ENCODE results near the gene SERPINA7. TPM values are rescaled to one million over a fixed set of nuclear protein-coding genes. Genes with fewer than 3 reads are reported as not detected.

Gene SERPINA7
- total RNA-seq, 2 experiments from 2014 or later: not detected

DNA sequence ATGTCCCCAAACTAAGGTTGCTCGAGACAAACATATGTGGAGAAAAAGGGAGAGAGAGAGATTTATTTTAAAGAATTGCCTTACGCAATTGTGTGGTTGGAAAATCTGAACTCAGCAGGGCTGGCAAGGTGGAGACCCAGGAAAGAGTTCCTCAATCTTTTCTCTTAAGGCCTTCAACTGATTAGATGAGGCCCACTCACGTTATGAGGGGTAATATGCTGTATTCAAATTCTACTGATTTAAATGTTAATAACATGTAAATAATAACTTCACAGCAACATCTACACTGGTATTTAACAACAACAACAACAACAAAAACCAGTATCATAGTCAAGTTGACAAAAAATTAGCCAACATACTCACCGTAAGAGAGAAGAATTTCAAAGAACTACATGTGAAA is 14.6 kb downstream of the SERPINA7 start:
- H3K9me3 Mint-ChIP-seq: no peaks in the 10 kb centered on the region

DNA sequence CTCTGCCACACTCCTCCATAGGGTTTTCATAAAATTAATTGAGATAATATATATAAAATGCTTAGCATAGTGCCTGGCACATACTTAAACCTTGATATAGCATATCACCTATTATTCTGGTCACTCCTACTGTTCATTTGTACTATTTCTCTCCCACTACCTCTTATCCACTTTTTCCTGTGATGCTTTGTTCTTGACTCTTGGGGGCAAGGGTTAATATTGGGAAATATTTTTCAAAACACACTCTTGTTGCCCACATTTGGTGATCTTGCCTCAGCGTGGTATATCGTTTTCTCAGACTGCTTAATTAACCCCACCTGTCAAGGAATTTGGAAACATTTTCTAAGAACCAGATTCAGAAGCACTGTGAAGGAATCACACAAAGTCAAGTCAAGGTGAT is 16.3 kb downstream of the SERPINA7 start:
- no peaks in the 10 kb centered on the region for H3K9me3 Mint-ChIP-seq
- Histone ChIP-seq H3K4me3 (ENCODE audit: low read length) (no peak overlapping the region), H3K27me3 (ENCODE audit: control insufficient read depth in 1 of 2, insufficient read depth in 2 of 2, low read length in 2 of 2) (no peaks in the 10 kb centered on the region), H3K27ac (ENCODE audit: low read depth in 1 of 2, low read length in 2 of 2) (no peak overlapping the region), H3K9me3 (ENCODE audit: control insufficient read depth in 1 of 2, insufficient read depth in 1 of 2, low read length in 2 of 2) (no peaks in the 10 kb centered on the region), H3K36me3 (ENCODE audit: insufficient read depth, low read length) (no peaks in the 10 kb centered on the region), H3K4me1 (ENCODE audit: insufficient read depth, low read length) (no peaks in the 10 kb centered on the region)
- ATAC-seq (ENCODE audit: poor library complexity) (no peak), DNase-seq (no peak)
- no peak overlapping the region for H3K27ac Mint-ChIP-seq
- H3K27me3 Mint-ChIP-seq: no peaks in the 10 kb centered on the region
- intact Hi-C loops (cut with DNase I, micrococcal nuclease): no loop called here
- TF ChIP-seq, protein P1, sequence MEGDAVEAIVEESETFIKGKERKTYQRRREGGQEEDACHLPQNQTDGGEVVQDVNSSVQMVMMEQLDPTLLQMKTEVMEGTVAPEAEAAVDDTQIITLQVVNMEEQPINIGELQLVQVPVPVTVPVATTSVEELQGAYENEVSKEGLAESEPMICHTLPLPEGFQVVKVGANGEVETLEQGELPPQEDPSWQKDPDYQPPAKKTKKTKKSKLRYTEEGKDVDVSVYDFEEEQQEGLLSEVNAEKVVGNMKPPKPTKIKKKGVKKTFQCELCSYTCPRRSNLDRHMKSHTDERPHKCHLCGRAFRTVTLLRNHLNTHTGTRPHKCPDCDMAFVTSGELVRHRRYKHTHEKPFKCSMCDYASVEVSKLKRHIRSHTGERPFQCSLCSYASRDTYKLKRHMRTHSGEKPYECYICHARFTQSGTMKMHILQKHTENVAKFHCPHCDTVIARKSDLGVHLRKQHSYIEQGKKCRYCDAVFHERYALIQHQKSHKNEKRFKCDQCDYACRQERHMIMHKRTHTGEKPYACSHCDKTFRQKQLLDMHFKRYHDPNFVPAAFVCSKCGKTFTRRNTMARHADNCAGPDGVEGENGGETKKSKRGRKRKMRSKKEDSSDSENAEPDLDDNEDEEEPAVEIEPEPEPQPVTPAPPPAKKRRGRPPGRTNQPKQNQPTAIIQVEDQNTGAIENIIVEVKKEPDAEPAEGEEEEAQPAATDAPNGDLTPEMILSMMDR (IDR thresholded peaks at IDR 0.05): no peak
- no peaks in the 10 kb centered on the region for H3K4me1 Mint-ChIP-seq (ENCODE audit: low read depth)
- POLR2A ChIA-PET: no interaction called here
- CTCF ChIA-PET: no interaction called here
- H3K36me3 Mint-ChIP-seq (ENCODE audit: low read depth): no peaks in the 10 kb centered on the region
- no peak overlapping the region for H3K4me3 Mint-ChIP-seq

More for the DNA sequence above, 14.6 kb downstream of the SERPINA7 start:
- H3K36me3 Mint-ChIP-seq (ENCODE audit: low read depth): no peaks in the 10 kb centered on the region
- no peak for DNase-seq
- Histone ChIP-seq H3K27ac (ENCODE audit: low read depth in 1 of 2, low read length in 2 of 2) (no peak overlapping the region), H3K27me3 (ENCODE audit: control insufficient read depth in 1 of 2, insufficient read depth in 2 of 2, low read length in 2 of 2) (no peaks in the 10 kb centered on the region), H3K4me1 (ENCODE audit: insufficient read depth, low read length) (no peaks in the 10 kb centered on the region), H3K9me3 (ENCODE audit: control insufficient read depth in 1 of 2, insufficient read depth in 1 of 2, low read length in 2 of 2) (no peaks in the 10 kb centered on the region), H3K36me3 (ENCODE audit: insufficient read depth, low read length) (no peaks in the 10 kb centered on the region), H3K4me3 (ENCODE audit: low read length) (no peak overlapping the region)
- no peaks in the 10 kb centered on the region for H3K4me1 Mint-ChIP-seq (ENCODE audit: low read depth)
- ChIA-PET CTCF (no interaction called here), POLR2A (no interaction called here)
- no peaks in the 10 kb centered on the region for H3K27me3 Mint-ChIP-seq
- TF ChIP-seq, protein P1 (IDR thresholded peaks at IDR 0.05): no peak
- ATAC-seq (ENCODE audit: poor library complexity): no peak
- intact Hi-C loops (cut with DNase I, micrococcal nuclease): no loop called here
- no peak overlapping the region for H3K4me3 Mint-ChIP-seq
- H3K27ac Mint-ChIP-seq: no peak overlapping the region

DNA sequence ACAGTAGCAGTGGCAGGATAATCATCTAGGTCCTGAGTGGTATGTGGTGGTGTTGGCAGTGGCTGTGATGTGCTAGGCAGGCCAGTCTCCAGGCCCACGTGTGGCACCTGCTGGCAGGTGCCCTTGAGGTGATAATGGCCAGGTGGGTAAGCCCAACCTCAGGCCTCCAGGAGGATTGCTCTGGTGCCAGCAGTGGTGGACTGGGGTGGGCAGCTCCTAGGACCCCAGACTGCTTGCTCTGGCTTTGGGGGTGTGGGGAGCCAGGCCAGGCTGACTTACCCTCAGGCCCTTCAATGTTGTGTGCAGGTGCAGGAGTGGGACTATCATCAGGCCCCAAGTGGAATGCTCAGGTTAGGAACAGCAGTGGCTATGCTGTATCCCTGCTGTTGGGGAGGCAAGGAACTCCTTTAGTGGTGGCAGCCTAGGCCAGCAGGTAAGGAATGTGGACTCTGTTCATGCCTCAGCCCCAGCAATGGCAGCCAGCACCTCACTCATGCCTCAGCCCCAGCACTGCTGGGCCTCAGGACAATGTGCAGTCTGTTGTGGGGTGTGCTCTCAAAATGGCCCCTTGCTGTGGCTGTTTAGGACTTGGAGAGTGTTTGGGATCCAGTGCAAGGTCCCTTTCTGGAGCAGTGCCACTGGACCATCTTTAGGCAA is 24.3 kb downstream of the SERPINA7 start:
- no peak overlapping the region for H3K27ac ChIP-seq (ENCODE audit: low read depth in 1 of 2, low read length in 2 of 2)
- no peaks in the 10 kb centered on the region for H3K27me3 Mint-ChIP-seq
- H3K4me1 ChIP-seq (ENCODE audit: insufficient read depth, low read length): no peaks in the 10 kb centered on the region
- no peaks in the 10 kb centered on the region for H3K9me3 Mint-ChIP-seq
- no peaks in the 10 kb centered on the region for H3K36me3 Mint-ChIP-seq (ENCODE audit: low read depth)
- no peaks in the 10 kb centered on the region for H3K27me3 ChIP-seq (ENCODE audit: control insufficient read depth in 1 of 2, insufficient read depth in 2 of 2, low read length in 2 of 2)
- no peaks in the 10 kb centered on the region for H3K36me3 ChIP-seq (ENCODE audit: insufficient read depth, low read length)
- ChIA-PET POLR2A (no interaction called here), CTCF (no interaction called here)
- intact Hi-C loops (cut with DNase I, micrococcal nuclease): no loop called here
- H3K9me3 ChIP-seq (ENCODE audit: control insufficient read depth in 1 of 2, insufficient read depth in 1 of 2, low read length in 2 of 2): peaks cover 0 to 15% of the 10 kb centered on the region in 2 experiments
- H3K4me3 ChIP-seq (ENCODE audit: low read length): no peak overlapping the region
- TF ChIP-seq, protein P1 (IDR thresholded peaks at IDR 0.05): no peak
- DNase-seq (no peak), ATAC-seq (ENCODE audit: poor library complexity) (no peak)
- no peaks in the 10 kb centered on the region for H3K4me1 Mint-ChIP-seq (ENCODE audit: low read depth)
- no peak overlapping the region for H3K4me3 Mint-ChIP-seq
- no peak overlapping the region for H3K27ac Mint-ChIP-seq

All from CD4-positive, alpha-beta T cell (primary cell).